Activated CD8-positive, alpha-beta T cell treated with anti-CD3 and anti-CD28 coated beads for 36 hours (primary cell): ENCODE data around the gene IGFL2. TPM values are rescaled to one million over a fixed set of nuclear protein-coding genes. Genes with fewer than 3 reads are reported as not detected.
"Not testable (repeated sequence)": the region's sequence is repeated elsewhere in the genome, so short reads cannot be mapped to it uniquely, and the experiment has no call there.

ENCODE experiments used
- ATAC-seq: fragments of 200-7000 bp; cut with Tn5 transposase; one replicate; pipeline ENCODE4 v1.10.0; 2021; ENCODE audit warnings: mild to moderate bottlenecking, moderate library complexity
- CTCF ChIA-PET: fragments of 350-600 bp; sonication (Branson Sonifier 250); formaldehyde crosslinking; loops from one replicate; lab custom pipeline; 2021; ENCODE audit warnings: antibody characterized with exemption; lab: Charles Lee
- POLR2A ChIA-PET: fragments of 350-600 bp; sonication (Branson Sonifier 250); formaldehyde crosslinking; loops from one replicate; lab custom pipeline; 2021; ENCODE audit warnings: antibody characterized with exemption; lab: Charles Lee
- DNase-seq: peaks from one replicate; pipeline ENCODE4 v3.0.0-alpha.2; 2020
- H3K27ac Mint-ChIP-seq: one replicate; pipeline ENCODE4 v1.8.0; 2021; ENCODE audit warnings: mild to moderate bottlenecking, mixed read lengths
- H3K27me3 Mint-ChIP-seq: one replicate; pipeline ENCODE4 v1.8.0; 2021; ENCODE audit warnings: mixed read lengths
- H3K36me3 Mint-ChIP-seq: one replicate; pipeline ENCODE4 v1.8.0; 2021; ENCODE audit warnings: low read depth, mixed read lengths
- H3K4me1 Mint-ChIP-seq: one replicate; pipeline ENCODE4 v1.8.0; 2021; ENCODE audit warnings: low read depth, mixed read lengths
- H3K4me3 Mint-ChIP-seq: one replicate; pipeline ENCODE4 v1.8.0; 2021; ENCODE audit warnings: mild to moderate bottlenecking, moderate library complexity, mixed read lengths
- H3K9me3 Mint-ChIP-seq: one replicate; pipeline ENCODE4 v1.8.0; 2021; ENCODE audit warnings: mixed read lengths
- CTCF ChIP-seq: fragments of 200-600 bp; IDR thresholded peaks from one replicate; pipeline ENCODE4 v1.8.0; 2022; ENCODE audit warnings: antibody characterized with exemption, mild to moderate bottlenecking
- intact Hi-C: fragments of 100-400 bp; cut with micrococcal nuclease; formaldehyde crosslinking; loops from one replicate; pipeline ENCODE4 v1.10.0; 2022
- total RNA-seq, 2 experiments: library from RNA; stranded (reverse); gene quantifications; one replicate each; pipeline ENCODE4 v1.2.3, GENCODE V29; 2021

The IGFL2 gene
- total RNA-seq, 2 experiments from 2014 or later = not detected

GRCh38 chr19:46186717-46187101 is 38.7 kb downstream of the IGFL2 start:
- no peak for DNase-seq
- ATAC-seq = no peak
- POLR2A ChIA-PET = no interaction called here
- intact Hi-C loops = loop anchor here (5.0 to 10.0 kb wide), 3 partner anchors 81 to 162 kb away; partner anchors contain the start of gene PGLYRP1
- Mint-ChIP-seq H3K27ac (no peak overlapping the region), H3K4me3 (no peak overlapping the region), H3K9me3 (no peaks in the 10 kb centered on the region), H3K27me3 (peaks cover 57% of the 10 kb centered on the region), H3K36me3 (no peaks in the 10 kb centered on the region), H3K4me1 (peaks cover 15% of the 10 kb centered on the region)
- CTCF ChIA-PET = no interaction called here
- no peak for TF ChIP-seq CTCF

GRCh38 chr19:46189971-46190888 is 42.2 kb downstream of the IGFL2 start:
- ChIA-PET CTCF (interaction anchor here (0.5 to 3.1 kb wide), 12 partner anchors 8 to 161 kb away, joined by 3 to 23 read pairs (median 4); no protein-coding TSS in a partner anchor), POLR2A (no interaction called here)
- ATAC-seq (no peak), DNase-seq (no peak)
- H3K9me3 Mint-ChIP-seq = no peaks in the 10 kb centered on the region
- H3K36me3 Mint-ChIP-seq = no peaks in the 10 kb centered on the region
- intact Hi-C loops = loop anchor here (5.0 to 10.0 kb wide), 3 partner anchors 77 to 165 kb away; partner anchors contain the start of gene PGLYRP1
- no peak for TF ChIP-seq CTCF
- H3K4me1 Mint-ChIP-seq = peaks cover 5% of the 10 kb centered on the region
- H3K27ac Mint-ChIP-seq = no peak overlapping the region
- H3K27me3 Mint-ChIP-seq = peaks cover 40% of the 10 kb centered on the region
- H3K4me3 Mint-ChIP-seq = no peak overlapping the region

GRCh38 chr19:46191356-46191755 is 43.3 kb downstream of the IGFL2 start:
- ChIA-PET POLR2A (no interaction called here), CTCF (interaction anchor here (1.0 to 2.0 kb wide), 5 partner anchors 74 to 163 kb away, joined by 3 to 12 read pairs (median 3); no protein-coding TSS in a partner anchor)
- Mint-ChIP-seq H3K4me1 (no peaks in the 10 kb centered on the region), H3K27ac (no peak overlapping the region), H3K36me3 (no peaks in the 10 kb centered on the region), H3K4me3 (no peak overlapping the region), H3K9me3 (no peaks in the 10 kb centered on the region), H3K27me3 (peaks cover 45% of the 10 kb centered on the region)
- intact Hi-C loops = no loop called here
- TF ChIP-seq CTCF = no peak
- no peak for DNase-seq
- ATAC-seq = no peak

GRCh38 chr19:46191972-46192371 is 43.9 kb downstream of the IGFL2 start:
- ChIA-PET POLR2A (no interaction called here), CTCF (interaction anchor here (1.0 to 2.0 kb wide), 5 partner anchors 73 to 164 kb away, joined by 3 to 12 read pairs (median 3); no protein-coding TSS in a partner anchor)
- intact Hi-C loops = no loop called here
- Mint-ChIP-seq H3K4me1 (no peaks in the 10 kb centered on the region), H3K4me3 (no peak overlapping the region), H3K36me3 (no peaks in the 10 kb centered on the region), H3K27me3 (peaks cover 46% of the 10 kb centered on the region), H3K27ac (no peak overlapping the region), H3K9me3 (no peaks in the 10 kb centered on the region)
- DNase-seq (no peak), ATAC-seq (no peak)
- no peak for TF ChIP-seq CTCF

- H3K4me3 Mint-ChIP-seq, intact Hi-C loops, H3K4me1 Mint-ChIP-seq, H3K9me3 Mint-ChIP-seq, H3K36me3 Mint-ChIP-seq, POLR2A ChIA-PET, DNase-seq, ATAC-seq, H3K27ac Mint-ChIP-seq: not testable (repeated sequence)
- CTCF ChIA-PET = interaction anchor here (2.0 kb wide), 1 partner anchor 164 kb away, joined by 12 read pairs; no protein-coding TSS in a partner anchor
- peaks cover 52% of the 10 kb centered on the region for H3K27me3 Mint-ChIP-seq
Observed at GRCh38 chr19:46192626-46192991, 44.6 kb downstream of the IGFL2 start.
